Measurements from ENCODE around the gene PRMT9. TPM values are rescaled to one million over a fixed set of nuclear protein-coding genes. Genes with fewer than 3 reads are reported as not detected.

The PRMT9 gene
- total and polyA plus RNA-seq, 8 donors, result 2.4 to 23.9 (median 7.0) TPM

GRCh38 chr4:147730333-147730732, 46.4 kb upstream of the PRMT9 start:
- H3K36me3 ChIP-seq, result no peaks in the 10 kb centered on the region
- H3K4me1 ChIP-seq, result peaks cover 23 to 35% (median 30%) of the 10 kb centered on the region in 4 donors
- intact Hi-C loops (cut with DNase I; ENCODE audit: low total_unique reads), result no loop called here
- DNase-seq, result no peak
- no peaks in the 10 kb centered on the region for H3K27me3 ChIP-seq
- no peaks in the 10 kb centered on the region for H3K9me3 ChIP-seq
- no peak overlapping the region for H3K27ac ChIP-seq
- 73 to 84% (median 78%) methylated on average over 4 of the region's 4 CpGs for WGBS, 5 donors
- H3K4me3 ChIP-seq, result no peak overlapping the region
- TF ChIP-seq POLR2A (IDR thresholded peaks at IDR 0.05) (no peak), CTCF (IDR thresholded peaks at IDR 0.05) (no peak), POLR2AphosphoS5 (IDR thresholded peaks at IDR 0.05) (no peak), EP300 (IDR thresholded peaks at IDR 0.05) (no peak)

- Histone ChIP-seq H3K27me3 (no peaks in the 10 kb centered on the region), H3K4me3 (no peak overlapping the region), H3K4me1 (peaks cover 0 to 26% (median 16%) of the 10 kb centered on the region in 4 donors), H3K9me3 (no peaks in the 10 kb centered on the region), H3K27ac (no peak overlapping the region), H3K36me3 (no peaks in the 10 kb centered on the region)
- intact Hi-C loops (cut with DNase I; ENCODE audit: low total_unique reads), result no loop called here
- DNase-seq, result no peak
- TF ChIP-seq EP300 (IDR thresholded peaks at IDR 0.05), result no peak
- TF ChIP-seq CTCF (IDR thresholded peaks at IDR 0.05), result no peak
- no peak for TF ChIP-seq POLR2A (IDR thresholded peaks at IDR 0.05)
- TF ChIP-seq POLR2AphosphoS5 (IDR thresholded peaks at IDR 0.05), result no peak
- 93 to 97% (median 96%) methylated on average over 2 of the region's 2 CpGs for WGBS, 5 donors
These were observed 43.6 kb upstream of the PRMT9 start for GRCh38 chr4:147727476-147728028.

GRCh38 chr4:147725673-147726072, 41.7 kb upstream of the PRMT9 start:
- no peak for TF ChIP-seq CTCF (IDR thresholded peaks at IDR 0.05)
- no peak for TF ChIP-seq POLR2AphosphoS5 (IDR thresholded peaks at IDR 0.05)
- TF ChIP-seq POLR2A (IDR thresholded peaks at IDR 0.05), result no peak
- TF ChIP-seq EP300 (IDR thresholded peaks at IDR 0.05), result no peak
- H3K27ac ChIP-seq, result no peak overlapping the region
- no peaks in the 10 kb centered on the region for H3K27me3 ChIP-seq
- H3K4me3 ChIP-seq, result no peak overlapping the region
- no peaks in the 10 kb centered on the region for H3K9me3 ChIP-seq
- WGBS, 5 donors, result 80 to 91% (median 87%) methylated on average over 4 of the region's 4 CpGs
- peaks cover 0 to 17% (median 11%) of the 10 kb centered on the region in 4 donors for H3K4me1 ChIP-seq
- DNase-seq, result no peak
- intact Hi-C loops (cut with DNase I; ENCODE audit: low total_unique reads), result no loop called here
- H3K36me3 ChIP-seq, result no peaks in the 10 kb centered on the region

- TF ChIP-seq POLR2AphosphoS5 (IDR thresholded peaks at IDR 0.05) (peak in 1 of 3 donors; percentile 57), POLR2A (IDR thresholded peaks at IDR 0.05) (no peak)
- no peaks in the 10 kb centered on the region for H3K9me3 ChIP-seq
- H3K4me3 ChIP-seq, result no peak overlapping the region
- WGBS, 5 donors, result 34 to 54% (median 45%) methylated on average over 13 of the region's 13 CpGs
- no peaks in the 10 kb centered on the region for H3K36me3 ChIP-seq
- intact Hi-C loops (cut with DNase I; ENCODE audit: low total_unique reads), result no loop called here
- no peaks in the 10 kb centered on the region for H3K27me3 ChIP-seq
- peak overlapping the region in 4 of 5 donors; percentile 16 to 46 (median 40) for H3K27ac ChIP-seq
- peak in 1 of 2 donors; percentile 40 for DNase-seq
- H3K4me1 ChIP-seq, result peaks cover 0 to 17% (median 11%) of the 10 kb centered on the region in 4 donors
These were observed 40.7 kb upstream of the PRMT9 start for GRCh38 chr4:147724468-147725201.

- no peaks in the 10 kb centered on the region for H3K36me3 ChIP-seq
- no peaks in the 10 kb centered on the region for H3K9me3 ChIP-seq
- intact Hi-C loops (cut with DNase I; ENCODE audit: low total_unique reads), result no loop called here
- H3K27me3 ChIP-seq, result no peaks in the 10 kb centered on the region
- no peak overlapping the region for H3K4me3 ChIP-seq
- DNase-seq, result peak; percentile 34 to 52
- TF ChIP-seq EP300 (IDR thresholded peaks at IDR 0.05) (no peak), POLR2A (IDR thresholded peaks at IDR 0.05) (no peak), CTCF (IDR thresholded peaks at IDR 0.05) (no peak), POLR2AphosphoS5 (IDR thresholded peaks at IDR 0.05) (no peak)
- peak overlapping the region in 2 of 5 donors; percentile 35 to 36 for H3K27ac ChIP-seq
- 47 to 63% (median 60%) methylated on average over 5 of the region's 5 CpGs for WGBS, 5 donors
- H3K4me1 ChIP-seq, result peaks cover 0 to 17% (median 11%) of the 10 kb centered on the region in 4 donors
These were observed 39.4 kb upstream of the PRMT9 start for GRCh38 chr4:147723326-147723725.
